ENCODE results near the gene OGFOD3.

- TF ChIP-seq CTCF (IDR thresholded peaks at IDR 0.05) (no peak), POLR2A (IDR thresholded peaks at IDR 0.05) (no peak)
These were observed 5.8 kb upstream of the OGFOD3 start for GRCh38 chr17:82424001-82424862.
